Fibroblast of lung (primary cell): ENCODE data around the gene FAM210A. TPM values are rescaled to one million over a fixed set of nuclear protein-coding genes. Genes with fewer than 3 reads are reported as not detected.

Experiments
- polyA plus RNA-seq, 2 donors: library from polyadenylated mRNA; depleted of rRNA in 1 of 2; stranded (reverse) in 1 of 2; unstranded in 1 of 2; fragments of >200 nt; gene quantifications; 2 replicates each; pipeline ENCODE4 v1.2.1, GENCODE V29; 2011 to 2012; ENCODE audit warnings: missing spikeins in 1 of 2
- total RNA-seq: library from RNA; depleted of rRNA; stranded (reverse); fragments of >200 nt; gene quantifications from 2 replicates; pipeline ENCODE4 v1.2.1, GENCODE V29; 2014

The FAM210A gene
- total and polyA plus RNA-seq, 2 donors (not counting 1 experiment from before 2014, with no cell fraction given), result 14.2 to 17.5 TPM

Other genes with a start within 250 kb of the FAM210A start
- gene RNMT, start 115 bp upstream of the FAM210A start, total RNA-seq, result 15.9 and 17.2 TPM in 2 replicates
- 16.0 and 18.2 TPM in 2 replicates for gene RNMT, start 115 bp upstream of the FAM210A start, polyA plus RNA-seq
- not detected in 2 replicates for gene MC5R, start 97.6 kb upstream of the FAM210A start, total RNA-seq
- gene MC5R, start 97.6 kb upstream of the FAM210A start, polyA plus RNA-seq, result not detected in 2 replicates
- gene MC2R, start 189.0 kb upstream of the FAM210A start, total RNA-seq, result not detected in 2 replicates
- not detected in 2 replicates for gene MC2R, start 189.0 kb upstream of the FAM210A start, polyA plus RNA-seq